BLaER1 (cell line): ENCODE results near the gene RINT1.
A peak's percentile ranks its signal among the peaks of the same experiment; 100 is the strongest.

Experiments used
- H3K27ac ChIP-seq: shearing (Covaris generic); formaldehyde crosslinking; 2 replicates; pipeline ENCODE4 v1.8.1; 2022
- H3K27me3 ChIP-seq: shearing (Covaris generic); formaldehyde crosslinking; 2 replicates; pipeline ENCODE4 v1.8.1; 2022
- H3K36me3 ChIP-seq: shearing (Covaris generic); formaldehyde crosslinking; 2 replicates; pipeline ENCODE4 v1.8.1; 2022
- H3K4me1 ChIP-seq: shearing (Covaris generic); formaldehyde crosslinking; 2 replicates; pipeline ENCODE4 v1.8.1; 2022
- H3K4me2 ChIP-seq: shearing (Covaris generic); formaldehyde crosslinking; 2 replicates; pipeline ENCODE4 v1.8.1; 2022
- H3K4me3 ChIP-seq: shearing (Covaris generic); formaldehyde crosslinking; 2 replicates; pipeline ENCODE4 v1.8.1; 2022
- H3K9ac ChIP-seq: shearing (Covaris generic); formaldehyde crosslinking; 2 replicates; pipeline ENCODE4 v1.8.1; 2022
- H3K9me3 ChIP-seq: shearing (Covaris generic); formaldehyde crosslinking; 2 replicates; pipeline ENCODE4 v1.8.1; 2022
- H4K20me1 ChIP-seq: shearing (Covaris generic); formaldehyde crosslinking; 2 replicates; pipeline ENCODE4 v1.8.1; 2022
- Cebpa-rat ChIP-seq: shearing (Covaris generic); IDR thresholded peaks from 2 replicates; pipeline ENCODE4 v1.8.1; 2022

The RINT1 gene

GRCh38 chr7:105531792-105532671 is at the start of gene RINT1:
RINT1 (plus strand) TSS chr7:105532201; CDS start chr7:105532316, 115 bp downstream.
- Histone ChIP-seq H3K4me2 (peak within 1 kb of the TSS; percentile 91), H3K4me3 (peak within 1 kb of the TSS; percentile 93), H3K4me1 (peaks cover 19% of the 10 kb centered on the region), H3K27ac (peak within 1 kb of the TSS; percentile 92), H3K9ac (peak within 1 kb of the TSS; percentile 96), H3K36me3 (peaks cover 22% of the 10 kb centered on the region), H3K9me3 (no peaks in the 10 kb centered on the region), H4K20me1 (no peaks in the 10 kb centered on the region; the same call in 1 of the 2 replicates), H3K27me3 (no peaks in the 10 kb centered on the region)
- no peak for TF ChIP-seq Cebpa-rat

GRCh38 chr7:105487579-105488571 is 44.1 kb upstream of the RINT1 start:
- no peak overlapping the region for H3K9ac ChIP-seq
- no peaks in the 10 kb centered on the region for H3K9me3 ChIP-seq

GRCh38 chr7:105489409-105489808 is 42.6 kb upstream of the RINT1 start:
- peaks cover 48% of the 10 kb centered on the region for H3K36me3 ChIP-seq
- TF ChIP-seq Cebpa-rat: no peak
- no peaks in the 10 kb centered on the region for H4K20me1 ChIP-seq
- H3K4me2 ChIP-seq: no peak overlapping the region
- no peaks in the 10 kb centered on the region for H3K4me1 ChIP-seq
- H3K9ac ChIP-seq: no peak overlapping the region
- H3K9me3 ChIP-seq: no peaks in the 10 kb centered on the region
- H3K27ac ChIP-seq: no peak overlapping the region
- no peaks in the 10 kb centered on the region for H3K27me3 ChIP-seq
- H3K4me3 ChIP-seq: no peak overlapping the region

More at GRCh38 chr7:105487579-105488571, 44.1 kb upstream of the RINT1 start:
- Histone ChIP-seq H4K20me1 (no peaks in the 10 kb centered on the region), H3K27me3 (no peaks in the 10 kb centered on the region), H3K27ac (no peak overlapping the region), H3K4me2 (no peak overlapping the region), H3K4me1 (no peaks in the 10 kb centered on the region), H3K4me3 (no peak overlapping the region), H3K36me3 (peaks cover 55% of the 10 kb centered on the region)
- TF ChIP-seq Cebpa-rat: no peak

GRCh38 chr7:105493196-105493922 is 38.6 kb upstream of the RINT1 start:
- Histone ChIP-seq H3K4me2 (no peak overlapping the region), H3K4me3 (no peak overlapping the region)

GRCh38 chr7:105493923-105494315 is 38.1 kb upstream of the RINT1 start:
- no peak for TF ChIP-seq Cebpa-rat
- Histone ChIP-seq H3K9ac (no peak overlapping the region), H4K20me1 (no peaks in the 10 kb centered on the region), H3K27ac (no peak overlapping the region), H3K9me3 (no peaks in the 10 kb centered on the region), H3K36me3 (peaks cover 40% of the 10 kb centered on the region), H3K27me3 (no peaks in the 10 kb centered on the region), H3K4me2 (no peak overlapping the region), H3K4me1 (no peaks in the 10 kb centered on the region), H3K4me3 (no peak overlapping the region)

More at GRCh38 chr7:105493196-105493922, 38.6 kb upstream of the RINT1 start:
- no peak overlapping the region for H3K9ac ChIP-seq
- no peak for TF ChIP-seq Cebpa-rat
- no peaks in the 10 kb centered on the region for H4K20me1 ChIP-seq
- no peaks in the 10 kb centered on the region for H3K27me3 ChIP-seq
- peaks cover 34% of the 10 kb centered on the region for H3K36me3 ChIP-seq
- H3K27ac ChIP-seq: no peak overlapping the region
- no peaks in the 10 kb centered on the region for H3K4me1 ChIP-seq
- H3K9me3 ChIP-seq: no peaks in the 10 kb centered on the region

- peaks cover 6% of the 10 kb centered on the region; the same call in 1 of the 2 replicates for H4K20me1 ChIP-seq
- no peak overlapping the region for H3K4me3 ChIP-seq
- no peak overlapping the region for H3K27ac ChIP-seq
- H3K27me3 ChIP-seq: no peaks in the 10 kb centered on the region
- no peak for TF ChIP-seq Cebpa-rat
- H3K4me2 ChIP-seq: no peak overlapping the region
- no peaks in the 10 kb centered on the region for H3K4me1 ChIP-seq
- peaks cover 50% of the 10 kb centered on the region for H3K36me3 ChIP-seq
- H3K9me3 ChIP-seq: no peaks in the 10 kb centered on the region
- no peak overlapping the region for H3K9ac ChIP-seq
Measured at GRCh38 chr7:105496521-105496920, 35.5 kb upstream of the RINT1 start.

GRCh38 chr7:105497016-105497415 is 35.0 kb upstream of the RINT1 start:
- Histone ChIP-seq H3K4me3 (no peak overlapping the region), H4K20me1 (peaks cover 6% of the 10 kb centered on the region; the same call in 1 of the 2 replicates), H3K9ac (no peak overlapping the region), H3K9me3 (no peaks in the 10 kb centered on the region), H3K4me2 (no peak overlapping the region), H3K27ac (no peak overlapping the region), H3K27me3 (no peaks in the 10 kb centered on the region), H3K36me3 (peaks cover 54% of the 10 kb centered on the region), H3K4me1 (no peaks in the 10 kb centered on the region)
- TF ChIP-seq Cebpa-rat: no peak

GRCh38 chr7:105502173-105502572 is 29.8 kb upstream of the RINT1 start:
- Histone ChIP-seq H3K27ac (no peak overlapping the region), H3K36me3 (peaks cover 89% of the 10 kb centered on the region)
- no peak for TF ChIP-seq Cebpa-rat

GRCh38 chr7:105512415-105512814 is 19.6 kb upstream of the RINT1 start:
- Histone ChIP-seq H3K9me3 (no peaks in the 10 kb centered on the region), H3K9ac (no peak overlapping the region), H3K4me2 (no peak overlapping the region), H3K27me3 (no peaks in the 10 kb centered on the region), H3K27ac (no peak overlapping the region), H3K4me3 (no peak overlapping the region), H3K4me1 (peaks cover 7% of the 10 kb centered on the region; the same call in 1 of the 2 replicates), H3K36me3 (peaks cover 54% of the 10 kb centered on the region), H4K20me1 (peaks cover 88% of the 10 kb centered on the region)
- TF ChIP-seq Cebpa-rat: no peak

More at GRCh38 chr7:105502173-105502572, 29.8 kb upstream of the RINT1 start:
- no peaks in the 10 kb centered on the region for H3K27me3 ChIP-seq
- no peak overlapping the region for H3K9ac ChIP-seq
- peaks cover 6% of the 10 kb centered on the region; the same call in 1 of the 2 replicates for H4K20me1 ChIP-seq
- no peak overlapping the region for H3K4me2 ChIP-seq
- no peak overlapping the region for H3K4me3 ChIP-seq
- H3K4me1 ChIP-seq: no peaks in the 10 kb centered on the region
- no peaks in the 10 kb centered on the region for H3K9me3 ChIP-seq
